B cell (primary cell): ENCODE results near the gene SP8.

Source experiments
- EZH2 ChIP-seq: IDR thresholded peaks from 2 replicates; pipeline ENCODE4 v1.6.1; 2012; ENCODE audit warnings: borderline replicate concordance, low read depth, mild to moderate bottlenecking, moderate library complexity, low read length; ENCODE audit not compliant: insufficient read depth, poor library complexity, severe bottlenecking
- TF ChIP-seq, protein P1 (sequence below): fragments of 200-600 bp; IDR thresholded peaks from one replicate; pipeline ENCODE4 v1.8.0; 2022; ENCODE audit warnings: antibody characterized with exemption, mild to moderate bottlenecking

DNA sequence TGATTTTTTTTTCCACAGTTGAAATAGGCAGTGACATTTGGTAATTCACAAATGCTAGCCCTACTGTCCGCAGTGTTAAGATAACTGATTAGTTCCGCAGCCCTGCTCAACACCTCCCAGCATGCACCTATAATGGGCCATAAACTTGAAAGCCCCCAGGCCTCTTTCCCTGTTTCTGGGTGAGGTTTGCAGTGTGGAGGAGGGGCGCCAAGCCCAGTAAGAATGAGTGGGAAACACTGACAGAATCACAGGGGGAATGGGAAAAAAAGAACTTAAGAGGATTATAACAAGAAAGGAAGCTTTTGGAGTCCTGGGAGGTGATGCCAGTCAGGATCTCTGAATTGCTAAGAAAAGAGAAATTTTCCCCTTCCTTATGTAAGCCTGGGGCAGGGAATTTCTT is 39.6 kb upstream of the SP8 start:
- TF ChIP-seq, protein P1, sequence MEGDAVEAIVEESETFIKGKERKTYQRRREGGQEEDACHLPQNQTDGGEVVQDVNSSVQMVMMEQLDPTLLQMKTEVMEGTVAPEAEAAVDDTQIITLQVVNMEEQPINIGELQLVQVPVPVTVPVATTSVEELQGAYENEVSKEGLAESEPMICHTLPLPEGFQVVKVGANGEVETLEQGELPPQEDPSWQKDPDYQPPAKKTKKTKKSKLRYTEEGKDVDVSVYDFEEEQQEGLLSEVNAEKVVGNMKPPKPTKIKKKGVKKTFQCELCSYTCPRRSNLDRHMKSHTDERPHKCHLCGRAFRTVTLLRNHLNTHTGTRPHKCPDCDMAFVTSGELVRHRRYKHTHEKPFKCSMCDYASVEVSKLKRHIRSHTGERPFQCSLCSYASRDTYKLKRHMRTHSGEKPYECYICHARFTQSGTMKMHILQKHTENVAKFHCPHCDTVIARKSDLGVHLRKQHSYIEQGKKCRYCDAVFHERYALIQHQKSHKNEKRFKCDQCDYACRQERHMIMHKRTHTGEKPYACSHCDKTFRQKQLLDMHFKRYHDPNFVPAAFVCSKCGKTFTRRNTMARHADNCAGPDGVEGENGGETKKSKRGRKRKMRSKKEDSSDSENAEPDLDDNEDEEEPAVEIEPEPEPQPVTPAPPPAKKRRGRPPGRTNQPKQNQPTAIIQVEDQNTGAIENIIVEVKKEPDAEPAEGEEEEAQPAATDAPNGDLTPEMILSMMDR = no peak
- TF ChIP-seq EZH2 = no peak
